ENCODE results near the gene FBH1.
"Not testable (repeated sequence)": the region's sequence is repeated elsewhere in the genome, so short reads cannot be mapped to it uniquely, and the experiment has no call there.

Gene FBH1

DNA sequence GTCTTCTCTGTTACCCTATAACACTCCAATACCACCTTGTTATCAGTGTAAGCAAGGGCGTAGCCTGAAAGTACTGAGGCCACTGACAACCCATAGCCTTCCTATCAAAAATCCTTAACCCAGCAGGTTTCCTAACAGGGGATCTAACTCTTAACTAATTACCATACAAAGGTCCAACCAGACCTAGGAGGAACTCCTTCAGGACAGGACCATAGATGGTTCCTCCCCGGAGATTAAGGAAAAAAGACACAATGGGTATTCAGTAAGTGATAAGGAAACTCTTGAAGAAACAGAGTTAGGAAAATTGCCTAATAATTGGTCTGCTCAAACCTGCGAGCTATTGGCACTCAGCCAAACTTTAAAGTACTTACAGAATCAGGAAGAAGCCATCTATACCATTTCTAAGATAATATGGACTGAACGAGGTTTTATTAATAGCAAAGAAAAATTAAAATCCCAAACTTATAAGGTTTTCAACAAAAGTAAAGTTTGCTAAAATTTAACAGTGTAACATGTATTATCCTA, 22.9 kb upstream of the FBH1 start:
- H3K4me3 ChIP-seq (ENCODE audit: low read depth, low read length, poor library complexity, severe bottlenecking); H4K20me1 ChIP-seq (ENCODE audit: insufficient read depth, low read length); H3K27me3 ChIP-seq (ENCODE audit: insufficient read depth, low read length); H3K27ac ChIP-seq (ENCODE audit: low read depth, low read length, poor library complexity, severe bottlenecking); H3K36me3 ChIP-seq (ENCODE audit: insufficient read depth, low read length); H2AFZ ChIP-seq (ENCODE audit: low read length); H3F3A ChIP-seq (ENCODE audit: insufficient read depth, low read length); H3K79me2 ChIP-seq (ENCODE audit: insufficient read depth, low read length); H3K9me2 ChIP-seq (ENCODE audit: low read depth, low read length); H3K9me3 ChIP-seq (ENCODE audit: low read length); H3K9ac ChIP-seq (ENCODE audit: low read length); H3K4me2 ChIP-seq (ENCODE audit: low read length): not testable (repeated sequence)
- peaks cover 15% of the 10 kb centered on the region for H3K4me1 ChIP-seq (ENCODE audit: insufficient read depth, low read length, severe bottlenecking)

DNA sequence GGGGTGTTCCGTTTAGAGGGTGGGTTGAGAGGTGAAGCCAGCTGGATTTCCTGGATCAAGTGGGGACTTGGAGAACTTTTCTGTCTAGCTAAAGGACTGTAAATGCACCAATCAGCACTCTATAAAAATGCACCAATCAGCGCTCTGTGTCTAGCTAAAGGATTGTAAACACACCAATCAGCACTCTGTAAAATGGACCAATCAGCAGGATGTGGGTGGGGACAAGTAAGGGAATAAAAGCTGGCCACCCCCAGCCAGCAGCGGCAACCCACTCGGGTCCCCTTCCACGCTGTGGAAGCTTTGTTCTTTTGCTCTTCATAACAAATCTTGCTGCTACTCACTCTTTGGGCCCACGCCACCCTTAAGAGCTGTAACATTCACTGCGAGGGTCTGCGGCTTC, 21.7 kb upstream of the FBH1 start:
- H3K4me2 ChIP-seq (ENCODE audit: low read length); H3F3A ChIP-seq (ENCODE audit: insufficient read depth, low read length); H3K79me2 ChIP-seq (ENCODE audit: insufficient read depth, low read length); H2AFZ ChIP-seq (ENCODE audit: low read length); H3K9me3 ChIP-seq (ENCODE audit: low read length); H3K27me3 ChIP-seq (ENCODE audit: insufficient read depth, low read length); H3K9ac ChIP-seq (ENCODE audit: low read length); H3K9me2 ChIP-seq (ENCODE audit: low read depth, low read length); H3K4me3 ChIP-seq (ENCODE audit: low read depth, low read length, poor library complexity, severe bottlenecking); H4K20me1 ChIP-seq (ENCODE audit: insufficient read depth, low read length); H3K27ac ChIP-seq (ENCODE audit: low read depth, low read length, poor library complexity, severe bottlenecking); H3K36me3 ChIP-seq (ENCODE audit: insufficient read depth, low read length); H3K4me1 ChIP-seq (ENCODE audit: insufficient read depth, low read length, severe bottlenecking): not testable (repeated sequence)

DNA sequence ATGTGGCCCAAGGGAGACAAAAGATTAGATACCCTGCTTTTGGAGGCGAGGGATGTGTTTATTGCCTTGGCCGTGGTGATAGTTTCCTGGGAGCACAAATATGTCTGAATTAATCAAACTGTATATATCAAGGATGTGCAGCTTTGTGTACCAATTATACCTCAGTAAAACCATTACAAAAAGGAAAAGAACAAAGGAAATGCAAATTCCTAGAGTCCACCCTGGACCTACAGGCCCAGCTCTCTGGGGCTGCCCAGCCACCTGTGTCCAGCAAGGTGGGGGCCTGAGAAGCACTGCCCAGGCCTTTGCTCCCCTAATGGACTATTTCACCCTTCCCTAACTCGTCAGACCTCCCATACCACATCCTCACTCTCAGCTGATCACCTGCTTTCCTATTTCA, 20.9 kb upstream of the FBH1 start:
- Histone ChIP-seq H4K20me1 (ENCODE audit: insufficient read depth, low read length) (no peaks in the 10 kb centered on the region), H3F3A (ENCODE audit: insufficient read depth, low read length) (no peaks in the 10 kb centered on the region), H3K9me3 (ENCODE audit: low read length) (no peaks in the 10 kb centered on the region), H3K27me3 (ENCODE audit: insufficient read depth, low read length) (no peaks in the 10 kb centered on the region), H3K36me3 (ENCODE audit: insufficient read depth, low read length) (no peaks in the 10 kb centered on the region; the same call in 1 of the 2 replicates), H2AFZ (ENCODE audit: low read length) (no peak overlapping the region), H3K4me1 (ENCODE audit: insufficient read depth, low read length, severe bottlenecking) (peaks cover 12% of the 10 kb centered on the region), H3K27ac (ENCODE audit: low read depth, low read length, poor library complexity, severe bottlenecking) (no peak overlapping the region), H3K4me2 (ENCODE audit: low read length) (no peak overlapping the region), H3K79me2 (ENCODE audit: insufficient read depth, low read length) (no peaks in the 10 kb centered on the region), H3K9ac (ENCODE audit: low read length) (no peak overlapping the region), H3K4me3 (ENCODE audit: low read depth, low read length, poor library complexity, severe bottlenecking) (no peak overlapping the region), H3K9me2 (ENCODE audit: low read depth, low read length) (no peaks in the 10 kb centered on the region)
- no peak for TF ChIP-seq CTCF (IDR thresholded peaks at IDR 0.05; ENCODE audit: low read length)
- TF ChIP-seq EZH2 (IDR thresholded peaks at IDR 0.05; ENCODE audit: borderline replicate concordance, low read length), result no peak

DNA sequence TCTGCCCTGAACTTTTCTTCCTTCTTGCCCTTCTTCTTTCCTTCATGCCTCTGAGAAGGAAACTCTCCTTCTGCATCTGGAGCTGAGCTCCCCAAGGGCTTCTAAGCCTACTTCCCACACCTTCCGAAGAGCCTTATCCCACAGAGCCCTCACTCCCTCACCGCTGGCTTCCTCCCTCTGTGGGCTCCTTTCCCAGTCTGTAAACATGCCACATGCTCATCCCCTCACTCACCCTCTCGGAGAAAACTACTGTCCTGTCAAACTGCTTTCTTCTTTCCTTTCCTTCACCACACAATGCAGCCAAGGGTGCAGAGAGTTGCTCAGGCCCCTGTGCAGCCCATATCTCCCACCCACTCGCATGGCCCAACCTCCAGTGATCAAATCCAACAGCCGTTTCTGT, 18.4 kb upstream of the FBH1 start:
- no peaks in the 10 kb centered on the region for H3K9me3 ChIP-seq (ENCODE audit: low read length)
- H3K79me2 ChIP-seq (ENCODE audit: insufficient read depth, low read length), result no peaks in the 10 kb centered on the region
- no peak overlapping the region for H3K27ac ChIP-seq (ENCODE audit: low read depth, low read length, poor library complexity, severe bottlenecking)
- TF ChIP-seq CTCF (IDR thresholded peaks at IDR 0.05; ENCODE audit: low read length) (no peak), EZH2 (IDR thresholded peaks at IDR 0.05; ENCODE audit: borderline replicate concordance, low read length) (no peak)
- H3K9ac ChIP-seq (ENCODE audit: low read length), result no peak overlapping the region
- H3K27me3 ChIP-seq (ENCODE audit: insufficient read depth, low read length), result no peaks in the 10 kb centered on the region
- H4K20me1 ChIP-seq (ENCODE audit: insufficient read depth, low read length), result no peaks in the 10 kb centered on the region
- no peak overlapping the region for H3K4me3 ChIP-seq (ENCODE audit: low read depth, low read length, poor library complexity, severe bottlenecking)
- no peaks in the 10 kb centered on the region for H3F3A ChIP-seq (ENCODE audit: insufficient read depth, low read length)
- peaks cover 10% of the 10 kb centered on the region for H3K4me1 ChIP-seq (ENCODE audit: insufficient read depth, low read length, severe bottlenecking)
- H3K9me2 ChIP-seq (ENCODE audit: low read depth, low read length), result no peaks in the 10 kb centered on the region
- no peak overlapping the region for H2AFZ ChIP-seq (ENCODE audit: low read length)
- no peak overlapping the region for H3K4me2 ChIP-seq (ENCODE audit: low read length)
- H3K36me3 ChIP-seq (ENCODE audit: insufficient read depth, low read length), result peaks cover 6% of the 10 kb centered on the region

All from OCI-LY1 (cell line).